ENCODE results near the gene BPGM. TPM values are rescaled to one million over a fixed set of nuclear protein-coding genes. Genes with fewer than 3 reads are reported as not detected.
A peak's percentile ranks its signal among the peaks of the same experiment; 100 is the strongest.

Gene BPGM
- total RNA-seq, 1 donor from 2014 or later: 24.7 TPM

DNA sequence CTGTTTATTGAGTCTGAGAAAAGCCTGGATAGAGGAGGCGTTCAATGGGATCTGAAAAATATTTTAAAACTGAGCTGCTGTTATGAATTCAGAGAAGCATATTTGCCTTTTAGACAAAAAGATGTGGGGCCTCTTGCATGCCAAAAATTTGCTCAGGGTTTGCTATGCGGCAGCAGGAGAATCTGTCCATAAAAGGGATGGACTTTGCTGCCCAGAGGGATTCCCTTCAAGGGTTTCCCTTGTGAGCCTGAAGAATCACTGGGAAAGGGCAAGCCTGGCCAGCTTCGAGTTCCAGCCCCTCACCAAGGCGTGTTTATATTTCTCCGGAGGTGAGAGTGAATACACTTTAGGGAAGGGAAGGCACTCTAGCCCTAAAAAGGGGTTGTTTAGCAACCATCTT lies 77.2 kb downstream of the BPGM start:
- no peak for DNase-seq (ENCODE audit: low read depth)
- no peak overlapping the region for H3K4me3 ChIP-seq (ENCODE audit: low read depth, low read length)
- TF ChIP-seq, protein P1, sequence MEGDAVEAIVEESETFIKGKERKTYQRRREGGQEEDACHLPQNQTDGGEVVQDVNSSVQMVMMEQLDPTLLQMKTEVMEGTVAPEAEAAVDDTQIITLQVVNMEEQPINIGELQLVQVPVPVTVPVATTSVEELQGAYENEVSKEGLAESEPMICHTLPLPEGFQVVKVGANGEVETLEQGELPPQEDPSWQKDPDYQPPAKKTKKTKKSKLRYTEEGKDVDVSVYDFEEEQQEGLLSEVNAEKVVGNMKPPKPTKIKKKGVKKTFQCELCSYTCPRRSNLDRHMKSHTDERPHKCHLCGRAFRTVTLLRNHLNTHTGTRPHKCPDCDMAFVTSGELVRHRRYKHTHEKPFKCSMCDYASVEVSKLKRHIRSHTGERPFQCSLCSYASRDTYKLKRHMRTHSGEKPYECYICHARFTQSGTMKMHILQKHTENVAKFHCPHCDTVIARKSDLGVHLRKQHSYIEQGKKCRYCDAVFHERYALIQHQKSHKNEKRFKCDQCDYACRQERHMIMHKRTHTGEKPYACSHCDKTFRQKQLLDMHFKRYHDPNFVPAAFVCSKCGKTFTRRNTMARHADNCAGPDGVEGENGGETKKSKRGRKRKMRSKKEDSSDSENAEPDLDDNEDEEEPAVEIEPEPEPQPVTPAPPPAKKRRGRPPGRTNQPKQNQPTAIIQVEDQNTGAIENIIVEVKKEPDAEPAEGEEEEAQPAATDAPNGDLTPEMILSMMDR (conservative IDR thresholded peaks at IDR 0.05; ENCODE audit: low read depth, low read length): no peak

DNA sequence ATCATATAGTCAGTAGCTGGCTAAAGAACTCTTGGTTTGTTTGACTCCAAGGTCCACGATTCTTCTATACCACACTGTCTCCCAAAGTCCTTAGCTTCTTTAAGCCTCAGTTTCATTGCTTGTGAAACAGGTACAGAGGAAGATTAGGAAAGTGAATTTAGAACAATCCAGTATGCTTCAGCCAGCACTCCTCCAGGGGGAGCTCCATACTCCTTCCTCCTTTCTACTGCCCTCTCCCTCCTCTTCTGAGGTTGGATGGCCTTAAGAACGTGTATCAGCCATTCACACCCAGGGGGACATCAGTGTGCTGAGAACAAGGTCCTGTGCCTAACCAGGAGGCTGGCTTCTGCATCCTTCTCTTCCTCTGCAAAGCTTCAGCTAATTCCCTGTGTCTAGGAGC lies 78.0 kb downstream of the BPGM start:
- H3K4me3 ChIP-seq (ENCODE audit: low read depth, low read length): no peak overlapping the region
- no peak for DNase-seq (ENCODE audit: low read depth)
- TF ChIP-seq, protein P1 (conservative IDR thresholded peaks at IDR 0.05; ENCODE audit: low read depth, low read length): peak; percentile 82

DNA sequence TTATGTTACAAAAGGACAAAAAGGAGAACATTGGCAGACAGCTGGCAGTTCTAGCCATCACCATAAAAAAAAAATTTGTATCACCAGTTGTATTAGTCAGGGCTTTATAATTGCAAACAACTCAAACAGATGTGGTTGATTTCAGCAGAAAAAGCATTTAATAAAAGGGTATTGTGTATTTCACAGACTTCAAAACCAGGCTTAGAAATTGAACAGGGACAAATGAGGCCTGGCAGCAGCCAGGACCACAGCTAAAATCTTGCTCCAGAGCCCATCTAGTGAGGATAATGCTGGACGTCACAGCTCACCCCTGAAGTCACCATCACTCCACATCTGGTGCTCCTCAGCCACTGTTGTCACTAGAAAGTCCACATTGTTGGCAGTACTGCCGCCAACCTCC lies 79.9 kb downstream of the BPGM start:
- H3K4me3 ChIP-seq (ENCODE audit: low read depth, low read length): no peak overlapping the region
- TF ChIP-seq, protein P1 (conservative IDR thresholded peaks at IDR 0.05; ENCODE audit: low read depth, low read length): no peak
- DNase-seq (ENCODE audit: low read depth): no peak

DNA sequence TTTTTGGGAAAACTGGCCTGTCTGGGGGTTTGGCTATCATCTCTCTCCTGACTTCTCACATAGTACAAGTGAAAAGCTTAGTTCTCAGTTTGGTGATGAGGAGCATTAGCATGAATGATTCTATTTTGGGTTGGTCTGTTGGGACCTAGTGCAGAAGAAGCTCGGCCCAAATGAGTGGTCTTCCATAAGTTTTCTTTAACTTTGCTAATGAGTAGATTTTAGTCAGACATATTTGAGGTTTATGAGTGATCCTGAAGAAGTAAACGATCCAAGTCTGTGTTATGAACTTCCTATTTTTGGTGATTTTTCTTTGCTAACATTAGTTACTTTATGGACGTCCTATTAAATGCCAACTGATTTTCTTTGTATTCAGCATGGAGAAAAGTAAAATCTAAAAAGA lies 81.1 kb downstream of the BPGM start:
- DNase-seq (ENCODE audit: low read depth): no peak
- TF ChIP-seq, protein P1 (conservative IDR thresholded peaks at IDR 0.05; ENCODE audit: low read depth, low read length): no peak
- H3K4me3 ChIP-seq (ENCODE audit: low read depth, low read length): no peak overlapping the region

Other genes with a start within 250 kb of the BPGM start
- gene AKR1B1, start 187.8 kb upstream of the BPGM start, total RNA-seq: 134 and 277 TPM in 2 replicates
- not detected in 2 replicates for gene AKR1B10, start 119.3 kb upstream of the BPGM start, total RNA-seq
- gene AKR1B15, start 97.7 kb upstream of the BPGM start, total RNA-seq: not detected in 2 replicates
- 140 and 141 TPM in 2 replicates for gene CALD1, start 132.8 kb downstream of the BPGM start, total RNA-seq